ENCODE measurements around the gene MON1B.
"Not testable (repeated sequence)": the region's sequence is repeated elsewhere in the genome, so short reads cannot be mapped to it uniquely, and the experiment has no call there.

MON1B gene

GRCh38 chr16:77170805-77171204 is 20.2 kb upstream of the MON1B start:
- H3K4me1 ChIP-seq (ENCODE audit: control insufficient read depth, insufficient read depth, low read length): no peaks in the 10 kb centered on the region
- no peak overlapping the region for H3K27ac ChIP-seq (ENCODE audit: low read length)
- H3K9me3 ChIP-seq (ENCODE audit: control insufficient read depth, insufficient read depth, low read length): no peaks in the 10 kb centered on the region; the same call in 1 of the 2 replicates
- no CpG with 5 or more reads among the region's 4 CpGs for WGBS (ENCODE audit: insufficient coverage, insufficient read length)
- no peak for DNase-seq (ENCODE audit: low read depth, low spot score)
- H3K4me3 ChIP-seq (ENCODE audit: low read length): no peak overlapping the region
- no peaks in the 10 kb centered on the region for H3K36me3 ChIP-seq (ENCODE audit: control insufficient read depth, insufficient read depth, low read length)
- no peaks in the 10 kb centered on the region for H3K27me3 ChIP-seq (ENCODE audit: control insufficient read depth, insufficient read depth, low read length)

- Histone ChIP-seq H3K4me1 (ENCODE audit: control insufficient read depth, insufficient read depth, low read length) (no peaks in the 10 kb centered on the region), H3K36me3 (ENCODE audit: control insufficient read depth, insufficient read depth, low read length) (no peaks in the 10 kb centered on the region), H3K27me3 (ENCODE audit: control insufficient read depth, insufficient read depth, low read length) (no peaks in the 10 kb centered on the region), H3K9me3 (ENCODE audit: control insufficient read depth, insufficient read depth, low read length) (no peaks in the 10 kb centered on the region; the same call in 1 of the 2 replicates), H3K27ac (ENCODE audit: low read length) (no peak overlapping the region), H3K4me3 (ENCODE audit: low read length) (no peak overlapping the region)
- no CpG with 5 or more reads among the region's 5 CpGs for WGBS (ENCODE audit: insufficient coverage, insufficient read length)
- DNase-seq (ENCODE audit: low read depth, low spot score): no peak
Measured at GRCh38 chr16:77171745-77172635, 19.0 kb upstream of the MON1B start.

- no peak overlapping the region for H3K4me3 ChIP-seq (ENCODE audit: low read length)
- H3K4me1 ChIP-seq (ENCODE audit: control insufficient read depth, insufficient read depth, low read length): no peaks in the 10 kb centered on the region
- no peak overlapping the region for H3K27ac ChIP-seq (ENCODE audit: low read length)
- H3K9me3 ChIP-seq (ENCODE audit: control insufficient read depth, insufficient read depth, low read length): no peaks in the 10 kb centered on the region
- no peak for DNase-seq (ENCODE audit: low read depth, low spot score)
- H3K27me3 ChIP-seq (ENCODE audit: control insufficient read depth, insufficient read depth, low read length): no peaks in the 10 kb centered on the region
- H3K36me3 ChIP-seq (ENCODE audit: control insufficient read depth, insufficient read depth, low read length): no peaks in the 10 kb centered on the region
Measured at GRCh38 chr16:77172951-77173350, 18.0 kb upstream of the MON1B start.

GRCh38 chr16:77183137-77183536 is 7.9 kb upstream of the MON1B start:
- no CpG with 5 or more reads among the region's 1 CpG for WGBS (ENCODE audit: insufficient coverage, insufficient read length)
- Histone ChIP-seq H3K27me3 (ENCODE audit: control insufficient read depth, insufficient read depth, low read length) (no peaks in the 10 kb centered on the region), H3K27ac (ENCODE audit: low read length) (no peak overlapping the region), H3K36me3 (ENCODE audit: control insufficient read depth, insufficient read depth, low read length) (no peaks in the 10 kb centered on the region), H3K9me3 (ENCODE audit: control insufficient read depth, insufficient read depth, low read length) (no peaks in the 10 kb centered on the region), H3K4me1 (ENCODE audit: control insufficient read depth, insufficient read depth, low read length) (no peaks in the 10 kb centered on the region), H3K4me3 (ENCODE audit: low read length) (no peak overlapping the region)
- DNase-seq (ENCODE audit: low read depth, low spot score): no peak

- H3K36me3 ChIP-seq (ENCODE audit: control insufficient read depth, insufficient read depth, low read length); H3K4me3 ChIP-seq (ENCODE audit: low read length); H3K27me3 ChIP-seq (ENCODE audit: control insufficient read depth, insufficient read depth, low read length); H3K9me3 ChIP-seq (ENCODE audit: control insufficient read depth, insufficient read depth, low read length); DNase-seq (ENCODE audit: low read depth, low spot score); H3K27ac ChIP-seq (ENCODE audit: low read length); H3K4me1 ChIP-seq (ENCODE audit: control insufficient read depth, insufficient read depth, low read length): not testable (repeated sequence)
- no CpG with 5 or more reads among the region's 1 CpG for WGBS (ENCODE audit: insufficient coverage, insufficient read length)
Measured at GRCh38 chr16:77186298-77186697, 4.7 kb upstream of the MON1B start.

- Histone ChIP-seq H3K4me1 (ENCODE audit: control insufficient read depth, insufficient read depth, low read length) (no peaks in the 10 kb centered on the region; the same call in 1 of the 2 replicates), H3K36me3 (ENCODE audit: control insufficient read depth, insufficient read depth, low read length) (peaks cover 17% of the 10 kb centered on the region), H3K27ac (ENCODE audit: low read length) (no peak overlapping the region), H3K9me3 (ENCODE audit: control insufficient read depth, insufficient read depth, low read length) (no peaks in the 10 kb centered on the region), H3K27me3 (ENCODE audit: control insufficient read depth, insufficient read depth, low read length) (no peaks in the 10 kb centered on the region), H3K4me3 (ENCODE audit: low read length) (peak overlapping the region; percentile 62)
- DNase-seq (ENCODE audit: low read depth, low spot score): no peak
- no CpG with 5 or more reads among the region's 19 CpGs for WGBS (ENCODE audit: insufficient coverage, insufficient read length)
Measured at GRCh38 chr16:77190190-77190477, 856 bp upstream of the MON1B start.

- DNase-seq (ENCODE audit: low read depth, low spot score): no peak
- H3K27ac ChIP-seq (ENCODE audit: low read length): no peak overlapping the region
- H3K9me3 ChIP-seq (ENCODE audit: control insufficient read depth, insufficient read depth, low read length): no peaks in the 10 kb centered on the region
- peak overlapping the region; percentile 77; the same call in 1 of the 2 replicates for H3K4me3 ChIP-seq (ENCODE audit: low read length)
- no peaks in the 10 kb centered on the region; the same call in 1 of the 2 replicates for H3K4me1 ChIP-seq (ENCODE audit: control insufficient read depth, insufficient read depth, low read length)
- peaks cover 20% of the 10 kb centered on the region for H3K36me3 ChIP-seq (ENCODE audit: control insufficient read depth, insufficient read depth, low read length)
- no CpG with 5 or more reads among the region's 24 CpGs for WGBS (ENCODE audit: insufficient coverage, insufficient read length)
- H3K27me3 ChIP-seq (ENCODE audit: control insufficient read depth, insufficient read depth, low read length): no peaks in the 10 kb centered on the region
Measured at GRCh38 chr16:77191259-77191969, 424 bp downstream of the MON1B start.

GRCh38 chr16:77193377-77193776 is 2.4 kb downstream of the MON1B start:
- H3K4me1 ChIP-seq (ENCODE audit: control insufficient read depth, insufficient read depth, low read length): no peaks in the 10 kb centered on the region; the same call in 1 of the 2 replicates
- DNase-seq (ENCODE audit: low read depth, low spot score): no peak
- no peak overlapping the region for H3K4me3 ChIP-seq (ENCODE audit: low read length)
- no CpG with 5 or more reads among the region's 13 CpGs for WGBS (ENCODE audit: insufficient coverage, insufficient read length)
- H3K36me3 ChIP-seq (ENCODE audit: control insufficient read depth, insufficient read depth, low read length): peaks cover 21% of the 10 kb centered on the region
- no peaks in the 10 kb centered on the region for H3K27me3 ChIP-seq (ENCODE audit: control insufficient read depth, insufficient read depth, low read length)
- no peak overlapping the region for H3K27ac ChIP-seq (ENCODE audit: low read length)
- H3K9me3 ChIP-seq (ENCODE audit: control insufficient read depth, insufficient read depth, low read length): no peaks in the 10 kb centered on the region

GRCh38 chr16:77194295-77195231 is 3.6 kb downstream of the MON1B start:
- Histone ChIP-seq H3K9me3 (ENCODE audit: control insufficient read depth, insufficient read depth, low read length) (no peaks in the 10 kb centered on the region), H3K4me3 (ENCODE audit: low read length) (no peak overlapping the region), H3K4me1 (ENCODE audit: control insufficient read depth, insufficient read depth, low read length) (no peaks in the 10 kb centered on the region; the same call in 1 of the 2 replicates), H3K36me3 (ENCODE audit: control insufficient read depth, insufficient read depth, low read length) (peaks cover 27% of the 10 kb centered on the region), H3K27ac (ENCODE audit: low read length) (no peak overlapping the region), H3K27me3 (ENCODE audit: control insufficient read depth, insufficient read depth, low read length) (no peaks in the 10 kb centered on the region)
- WGBS (ENCODE audit: insufficient coverage, insufficient read length): no CpG with 5 or more reads among the region's 48 CpGs
- no peak for DNase-seq (ENCODE audit: low read depth, low spot score)

- H3K27ac ChIP-seq (ENCODE audit: low read length): no peak overlapping the region
- DNase-seq (ENCODE audit: low read depth, low spot score): no peak
- WGBS (ENCODE audit: insufficient coverage, insufficient read length): no CpG with 5 or more reads among the region's 8 CpGs
- H3K4me3 ChIP-seq (ENCODE audit: low read length): no peak overlapping the region
- H3K9me3 ChIP-seq (ENCODE audit: control insufficient read depth, insufficient read depth, low read length): no peaks in the 10 kb centered on the region
- H3K36me3 ChIP-seq (ENCODE audit: control insufficient read depth, insufficient read depth, low read length): peaks cover 27% of the 10 kb centered on the region
- no peaks in the 10 kb centered on the region; the same call in 1 of the 2 replicates for H3K4me1 ChIP-seq (ENCODE audit: control insufficient read depth, insufficient read depth, low read length)
- H3K27me3 ChIP-seq (ENCODE audit: control insufficient read depth, insufficient read depth, low read length): no peaks in the 10 kb centered on the region
Measured at GRCh38 chr16:77195411-77195810, 4.4 kb downstream of the MON1B start.
